G401.6 (cell line): Measurements from ENCODE around the gene GGNBP2.
"Not testable (repeated sequence)": the region's sequence is repeated elsewhere in the genome, so short reads cannot be mapped to it uniquely, and the experiment has no call there.

Experiments used
- FAIRE-seq: peaks from 2 replicates; lab custom pipeline; 2012; peaks lifted over from hg19 to GRCh38; lab: Jason Lieb, UNC

Gene GGNBP2

DNA sequence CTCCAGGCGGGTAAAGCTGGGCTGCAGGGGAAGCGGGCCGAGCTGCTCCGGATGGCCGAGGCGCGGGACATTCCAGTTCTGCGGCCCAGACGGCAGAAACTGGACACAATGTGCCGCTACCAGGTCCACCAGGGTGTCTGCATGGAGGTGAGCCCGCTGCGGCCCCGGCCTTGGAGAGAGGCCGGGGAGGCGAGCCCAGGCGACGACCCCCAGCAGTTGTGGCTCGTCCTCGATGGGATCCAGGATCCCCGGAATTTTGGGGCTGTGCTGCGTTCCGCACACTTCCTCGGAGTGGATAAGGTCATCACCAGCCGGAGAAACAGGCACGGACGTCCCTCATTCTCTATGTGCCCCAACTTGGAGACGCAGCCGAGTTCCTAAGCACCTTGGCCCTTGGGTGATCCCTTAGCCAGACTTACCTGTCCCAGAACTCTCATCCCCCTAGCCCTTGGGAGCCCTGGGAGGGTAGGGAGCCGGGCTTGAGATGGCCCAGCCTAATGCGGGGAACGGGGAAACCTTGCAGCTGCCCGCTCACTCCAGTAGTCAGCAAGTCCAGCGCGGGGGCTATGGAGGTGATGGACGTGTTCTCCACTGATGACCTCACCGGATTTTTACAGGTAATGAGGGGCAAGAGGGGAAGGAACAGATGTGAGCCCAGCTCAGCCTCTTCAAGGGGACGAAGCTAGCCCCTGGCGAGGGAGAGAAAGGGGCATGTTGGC, 57.5 kb downstream of the GGNBP2 start:
- no peak for FAIRE-seq

GRCh38 chr17:36602924-36603384, 58.2 kb downstream of the GGNBP2 start:
- no peak for FAIRE-seq

DNA sequence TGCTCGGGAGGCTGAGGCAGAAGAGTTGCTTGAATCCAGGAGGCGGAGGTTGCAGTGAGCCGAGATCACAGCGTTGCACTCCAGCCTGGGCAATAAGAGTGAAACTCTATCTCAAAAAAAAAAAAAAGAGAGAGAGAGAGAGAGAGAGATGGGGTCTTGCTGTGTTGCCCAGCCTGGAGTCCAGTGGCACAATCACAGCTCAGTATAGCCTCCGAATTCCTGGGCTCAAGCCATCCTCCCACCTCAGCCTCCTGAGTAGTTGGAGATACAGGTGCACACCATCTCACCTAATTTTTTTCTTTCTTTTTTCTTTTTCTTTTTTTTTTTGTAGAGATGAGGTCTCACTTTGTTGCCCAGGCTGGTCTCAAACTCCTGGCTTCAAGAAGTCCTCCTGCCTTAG, 60.3 kb downstream of the GGNBP2 start:
- not testable (repeated sequence) for FAIRE-seq

- FAIRE-seq, result no peak
Observed at GRCh38 chr17:36608280-36608679, 63.6 kb downstream of the GGNBP2 start.

- no peak for FAIRE-seq
Observed at GRCh38 chr17:36608794-36609497, 64.2 kb downstream of the GGNBP2 start.

DNA sequence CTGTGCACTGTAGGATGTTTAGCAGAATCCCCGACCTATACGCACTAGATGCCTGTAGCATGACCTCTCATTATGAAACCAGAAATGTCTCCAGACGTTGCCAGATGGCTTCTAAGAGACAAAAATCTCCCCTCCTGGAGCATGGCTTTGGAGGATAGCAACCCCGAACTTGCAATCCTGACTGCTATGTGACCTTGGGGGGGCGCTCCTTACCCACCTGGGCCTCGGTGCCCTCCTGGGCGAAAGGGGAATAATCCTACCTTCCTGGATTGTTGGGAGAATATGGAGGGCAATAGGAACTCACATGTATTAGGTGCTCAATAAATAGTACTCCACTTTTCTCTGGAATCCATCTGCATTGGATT, 64.8 kb downstream of the GGNBP2 start:
- FAIRE-seq, result no peak

GRCh38 chr17:36610474-36610873, 65.8 kb downstream of the GGNBP2 start:
- FAIRE-seq, result no peak

DNA sequence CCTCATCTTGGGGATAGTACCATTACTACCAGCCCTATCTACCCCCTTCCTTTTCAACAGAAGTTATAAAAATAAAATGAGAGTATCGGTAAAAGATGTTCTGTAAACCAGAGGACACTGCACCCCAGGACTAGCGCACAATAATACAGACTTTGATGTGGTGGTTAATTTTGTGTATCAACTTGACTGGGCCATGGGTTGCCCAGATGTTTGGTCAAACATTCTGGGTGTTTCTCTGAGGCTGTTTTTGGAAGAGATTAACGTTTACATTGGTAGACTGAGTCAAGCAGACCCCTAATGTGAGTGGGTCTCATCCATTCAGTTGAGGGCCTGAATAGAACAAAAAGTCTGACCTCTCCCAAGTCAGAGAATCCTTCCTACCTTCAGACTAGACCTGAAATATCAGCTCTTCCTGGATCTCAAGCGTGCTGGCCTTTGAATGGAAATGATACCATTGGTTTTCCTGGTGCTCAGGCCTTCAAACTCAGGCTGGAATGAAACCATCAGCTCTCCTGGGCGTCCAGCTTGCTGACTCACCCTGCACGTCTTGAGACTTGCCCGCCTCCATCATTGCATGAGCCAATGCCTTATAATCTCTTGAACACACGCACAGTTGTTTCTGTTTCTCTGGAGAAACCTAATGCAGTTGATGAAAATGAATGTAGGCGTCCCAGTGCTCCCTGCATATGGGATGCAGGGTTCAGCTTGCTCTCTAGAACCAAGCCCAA, 66.8 kb downstream of the GGNBP2 start:
- FAIRE-seq, result no peak

DNA sequence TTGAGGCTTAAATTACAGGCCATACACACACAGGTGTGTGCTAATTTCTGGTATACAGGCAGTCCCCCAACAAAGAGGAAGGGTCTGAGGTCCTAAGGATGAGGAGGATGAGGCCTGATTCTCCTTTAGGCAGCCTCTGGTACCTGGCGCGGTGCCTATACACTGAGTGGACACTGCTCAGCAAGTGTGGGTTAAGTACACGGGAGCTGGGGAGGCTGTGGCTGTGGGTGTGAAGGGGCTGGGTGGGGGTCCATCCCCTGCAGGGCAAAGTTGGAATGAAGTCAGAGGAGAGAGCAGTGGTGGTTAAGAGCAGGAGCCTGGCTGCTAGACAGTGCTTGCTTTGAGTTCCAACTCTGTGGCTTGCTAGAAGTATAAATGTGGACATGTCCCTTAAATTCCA, 67.6 kb downstream of the GGNBP2 start:
- no peak for FAIRE-seq

DNA sequence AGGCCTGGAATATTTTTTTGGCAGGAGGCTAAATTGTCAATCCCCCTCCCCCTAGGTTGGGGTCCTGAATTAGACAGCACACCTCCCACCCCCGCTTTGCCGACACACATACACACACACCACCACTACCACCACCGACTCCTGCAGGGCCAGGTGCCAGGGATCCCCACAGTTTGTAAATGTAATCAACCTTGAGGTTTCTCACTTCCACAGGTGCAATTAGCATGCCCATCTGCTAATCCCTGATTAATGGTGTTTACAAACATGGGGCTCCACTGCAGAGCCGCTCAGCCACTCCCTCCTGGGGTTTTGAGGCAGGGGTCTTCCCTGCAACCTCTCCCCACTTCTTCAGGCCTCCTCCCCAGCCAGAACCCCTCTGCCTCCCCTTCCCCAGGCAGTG, 68.4 kb downstream of the GGNBP2 start:
- no peak for FAIRE-seq

DNA sequence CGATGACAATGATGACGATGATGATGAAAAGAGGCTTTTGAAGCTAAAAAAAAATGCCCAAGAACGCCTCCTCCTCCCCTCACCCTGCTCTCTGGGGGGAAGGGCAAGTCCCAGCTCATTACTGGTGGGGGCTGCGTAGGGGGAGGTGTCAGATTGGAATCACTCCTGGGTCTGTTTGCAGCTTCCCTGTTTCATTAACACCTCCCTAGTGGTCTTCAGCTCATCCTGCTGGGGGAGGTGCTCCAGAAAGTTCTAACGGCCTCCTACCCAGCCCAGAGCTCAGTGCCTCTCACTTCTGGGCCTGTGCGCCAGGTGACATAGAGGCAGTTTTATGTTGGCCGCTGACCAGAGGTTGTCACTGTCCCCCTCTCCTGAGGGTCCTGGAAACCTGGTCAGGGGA, 69.4 kb downstream of the GGNBP2 start:
- no peak for FAIRE-seq

DNA sequence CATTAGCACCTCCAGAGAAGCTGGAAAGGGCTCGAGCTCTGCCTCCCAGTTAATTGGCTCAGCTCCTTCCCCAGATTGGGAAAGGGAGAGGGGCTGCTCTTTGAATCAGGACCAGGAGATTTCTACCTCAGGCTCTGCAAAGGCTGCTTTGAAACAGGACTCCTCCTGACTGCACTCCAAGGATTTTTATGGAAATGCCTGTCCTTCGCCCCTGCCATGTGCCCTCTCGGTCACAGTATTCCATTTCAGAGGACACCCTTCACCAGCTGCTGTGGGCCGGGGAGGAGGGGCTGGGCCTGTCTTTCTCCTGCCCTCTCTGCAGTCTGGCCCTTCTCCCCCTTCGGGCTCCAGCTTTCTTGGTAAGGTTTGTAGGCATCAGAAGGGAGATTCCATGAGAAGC, 70.2 kb downstream of the GGNBP2 start:
- no peak for FAIRE-seq

DNA sequence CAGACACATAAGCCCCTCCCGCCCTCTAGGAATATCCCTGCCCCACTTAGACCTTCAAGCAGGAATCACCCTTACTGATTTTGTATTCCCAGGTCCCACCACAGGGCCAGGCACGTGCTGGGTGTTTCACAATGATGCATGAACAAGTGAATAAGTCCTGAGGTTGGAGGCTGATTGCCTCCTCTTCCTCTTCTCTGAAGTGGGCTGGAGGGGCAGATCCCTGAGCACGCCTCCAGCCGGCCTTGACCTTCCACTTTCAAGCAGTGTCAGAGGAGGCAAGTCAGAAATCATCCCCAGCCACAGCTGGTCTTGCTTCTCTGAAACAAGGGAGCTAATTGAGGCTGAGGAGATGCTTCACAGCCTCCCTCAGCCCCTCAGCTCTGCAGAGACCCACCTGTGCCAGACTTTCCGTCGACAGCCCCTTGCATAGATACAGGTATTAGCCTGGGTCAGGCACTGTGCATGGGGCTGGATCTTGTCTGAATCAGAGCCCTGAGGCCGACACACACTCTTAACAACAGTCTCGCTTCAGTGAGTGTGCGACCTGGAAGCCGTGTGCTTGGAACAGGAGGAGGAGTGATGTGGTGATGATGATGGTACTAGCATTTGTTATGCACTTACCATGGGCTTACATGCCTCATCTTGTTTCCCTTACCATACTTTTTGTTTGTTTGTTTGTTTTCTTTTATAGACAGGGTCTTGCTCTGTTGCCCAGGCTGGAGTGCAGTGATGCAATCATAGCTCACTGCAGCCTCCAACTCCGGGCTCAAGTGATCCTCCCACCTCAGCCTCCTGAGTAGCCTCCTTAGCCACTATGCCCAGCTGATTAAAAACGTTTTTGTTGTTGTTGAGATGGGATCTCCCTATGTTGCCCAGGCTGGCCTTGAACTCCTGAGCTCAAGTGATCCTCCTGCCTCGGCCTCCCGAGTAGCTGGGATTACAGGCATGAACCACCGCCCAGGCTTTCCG, 71.6 kb downstream of the GGNBP2 start:
- no peak for FAIRE-seq

GRCh38 chr17:36617773-36618172, 73.1 kb downstream of the GGNBP2 start:
- FAIRE-seq, result no peak

GRCh38 chr17:36623281-36623680, 78.6 kb downstream of the GGNBP2 start:
- no peak for FAIRE-seq

- no peak for FAIRE-seq
Observed at GRCh38 chr17:36625188-36625587, 80.5 kb downstream of the GGNBP2 start.

DNA sequence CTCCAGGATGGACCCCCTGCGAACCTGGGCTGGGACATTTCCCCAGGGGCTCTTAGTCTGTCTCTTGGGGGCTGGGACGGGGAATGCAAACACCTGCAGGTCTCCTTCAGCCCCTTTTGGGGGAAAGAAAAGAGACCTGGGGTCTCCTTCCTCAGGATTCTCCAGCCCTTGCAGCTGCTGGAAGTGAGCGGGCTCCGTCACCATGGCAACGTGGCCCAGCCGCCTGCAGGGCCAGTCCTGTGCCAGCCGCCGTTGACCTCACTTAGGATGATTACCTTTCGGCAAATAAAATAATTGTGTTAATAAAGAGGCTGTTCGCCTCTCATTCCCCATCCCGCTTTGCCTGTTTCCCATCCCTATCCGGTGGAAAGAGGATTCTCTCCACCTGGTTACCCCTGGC, 82.4 kb downstream of the GGNBP2 start:
- FAIRE-seq, result no peak

DNA sequence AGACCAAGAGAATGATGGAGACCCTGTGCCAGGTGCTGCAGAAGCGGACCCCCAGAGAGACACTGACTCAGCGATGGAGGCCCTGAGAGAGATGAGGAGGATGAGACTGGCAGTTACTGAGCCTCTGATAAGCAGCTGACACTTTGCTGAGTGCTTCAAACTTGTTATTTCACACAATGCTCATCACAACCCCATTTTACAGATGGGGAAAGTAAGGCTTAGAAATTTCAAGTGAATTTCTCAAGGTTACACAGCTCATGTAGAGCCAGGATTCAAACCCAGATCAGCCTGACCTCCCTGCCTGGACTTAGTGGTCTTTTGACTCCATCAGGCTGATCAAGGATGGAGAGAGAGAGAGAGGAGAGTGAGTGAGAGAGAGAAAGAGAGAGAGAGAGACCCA, 83.9 kb downstream of the GGNBP2 start:
- FAIRE-seq, result no peak

GRCh38 chr17:36629252-36629847, 84.6 kb downstream of the GGNBP2 start:
- no peak for FAIRE-seq

DNA sequence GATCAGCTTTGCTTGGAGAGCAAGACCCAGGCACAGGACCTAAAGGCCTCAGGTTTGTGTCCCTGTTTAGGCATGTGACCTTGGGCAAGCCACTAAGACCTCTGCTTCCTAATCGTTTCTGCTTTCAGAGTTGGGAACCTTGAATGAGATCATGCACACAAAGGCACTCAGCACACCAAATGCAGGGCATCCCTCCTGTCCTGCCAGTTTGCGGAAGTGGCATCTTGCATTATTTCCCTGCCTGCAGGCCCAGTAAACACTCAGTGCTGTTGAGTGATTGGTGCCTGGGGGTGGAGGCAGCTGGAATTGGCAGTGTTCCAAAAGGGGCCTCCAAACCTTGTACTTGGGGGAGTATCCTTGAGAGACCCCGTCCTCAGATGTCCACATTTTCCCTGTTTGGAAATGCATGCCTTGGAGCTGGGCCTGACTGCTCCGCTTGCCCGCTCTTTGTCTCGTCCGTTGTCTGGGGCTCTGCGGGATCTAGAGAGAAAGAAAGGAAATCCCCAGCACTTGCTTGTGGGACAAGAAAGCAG, 85.3 kb downstream of the GGNBP2 start:
- FAIRE-seq, result no peak

- FAIRE-seq, result no peak
Observed at GRCh38 chr17:36631022-36631421, 86.3 kb downstream of the GGNBP2 start.
